HG03175 (cell line): ENCODE data around the gene CISH.

Experiments used
- ATAC-seq: cut with Tn5 transposase; IDR thresholded peaks from one replicate; pipeline ENCODE4 v1.9.1; 2021; ENCODE audit warnings: mild to moderate bottlenecking, moderate library complexity; ENCODE audit not compliant: unreplicated experiment

The CISH gene

GRCh38 chr3:50637945-50638344, 26.4 kb upstream of the CISH start:
- ATAC-seq = no peak

- ATAC-seq = no peak
Observed at GRCh38 chr3:50637011-50637410, 25.4 kb upstream of the CISH start.

DNA sequence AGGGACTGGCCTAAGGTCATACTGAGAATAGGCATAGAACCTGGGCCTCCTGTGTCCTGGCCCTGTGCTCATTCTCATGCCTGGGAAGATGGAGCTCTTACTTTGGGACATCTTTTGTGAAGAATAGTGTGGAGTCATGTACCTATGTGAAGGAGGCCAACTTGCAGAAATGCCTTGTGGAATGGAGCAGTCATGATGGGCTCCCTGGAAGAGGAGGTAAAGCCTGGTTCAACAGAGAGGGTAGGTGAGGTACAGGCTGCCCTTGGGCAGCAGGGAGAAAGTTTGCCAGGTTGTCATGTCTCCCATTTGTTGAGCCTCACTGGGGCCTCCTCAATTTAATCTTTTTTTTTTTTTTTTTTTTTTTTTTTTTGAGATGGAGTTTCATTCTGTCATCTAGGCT, 23.5 kb upstream of the CISH start:
- ATAC-seq = no peak

- ATAC-seq = no peak
Observed at GRCh38 chr3:50633230-50633790, 21.7 kb upstream of the CISH start.

- no peak for ATAC-seq
Observed at GRCh38 chr3:50632450-50632849, 20.9 kb upstream of the CISH start.

GRCh38 chr3:50630877-50631276, 19.3 kb upstream of the CISH start:
- no peak for ATAC-seq

DNA sequence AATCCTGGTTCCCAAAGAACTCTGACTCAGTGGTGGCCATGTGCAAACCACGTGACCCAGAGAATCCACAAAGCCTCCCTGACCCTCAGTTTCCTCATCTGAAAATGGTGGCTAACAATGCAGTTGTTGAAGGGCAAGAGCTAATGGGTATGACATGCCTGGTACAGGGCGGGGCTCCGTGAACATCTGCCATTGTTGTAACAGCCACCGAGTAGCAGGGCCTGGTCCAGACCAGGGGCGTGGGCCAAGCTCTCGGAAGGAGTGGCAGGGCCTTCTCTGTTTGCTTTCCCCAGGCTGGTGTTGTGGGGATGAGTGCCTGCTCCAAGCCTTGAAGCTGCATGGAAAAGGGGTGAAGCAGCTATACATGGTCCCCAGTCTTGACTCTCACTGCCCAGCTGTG, 18.8 kb upstream of the CISH start:
- no peak for ATAC-seq

DNA sequence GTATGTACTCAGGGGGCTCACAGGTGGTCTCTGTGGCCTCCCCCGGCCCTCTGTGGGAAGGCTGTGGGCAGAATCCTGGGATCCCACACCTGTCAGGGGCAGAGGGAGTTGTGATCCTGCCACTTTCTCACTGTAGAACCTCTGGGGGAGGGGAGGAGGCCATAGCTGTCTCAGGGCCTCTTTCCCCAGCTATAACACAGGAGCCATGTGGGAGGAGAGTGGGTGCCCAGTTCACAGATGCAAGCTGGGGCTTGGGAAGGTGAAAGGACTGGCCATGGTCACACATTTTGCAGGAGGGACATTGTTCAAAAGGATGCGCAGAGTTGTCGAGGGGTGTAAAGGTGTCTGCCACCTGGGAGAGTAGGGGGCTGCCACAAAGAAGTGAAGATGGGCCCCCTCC, 17.0 kb upstream of the CISH start:
- no peak for ATAC-seq

DNA sequence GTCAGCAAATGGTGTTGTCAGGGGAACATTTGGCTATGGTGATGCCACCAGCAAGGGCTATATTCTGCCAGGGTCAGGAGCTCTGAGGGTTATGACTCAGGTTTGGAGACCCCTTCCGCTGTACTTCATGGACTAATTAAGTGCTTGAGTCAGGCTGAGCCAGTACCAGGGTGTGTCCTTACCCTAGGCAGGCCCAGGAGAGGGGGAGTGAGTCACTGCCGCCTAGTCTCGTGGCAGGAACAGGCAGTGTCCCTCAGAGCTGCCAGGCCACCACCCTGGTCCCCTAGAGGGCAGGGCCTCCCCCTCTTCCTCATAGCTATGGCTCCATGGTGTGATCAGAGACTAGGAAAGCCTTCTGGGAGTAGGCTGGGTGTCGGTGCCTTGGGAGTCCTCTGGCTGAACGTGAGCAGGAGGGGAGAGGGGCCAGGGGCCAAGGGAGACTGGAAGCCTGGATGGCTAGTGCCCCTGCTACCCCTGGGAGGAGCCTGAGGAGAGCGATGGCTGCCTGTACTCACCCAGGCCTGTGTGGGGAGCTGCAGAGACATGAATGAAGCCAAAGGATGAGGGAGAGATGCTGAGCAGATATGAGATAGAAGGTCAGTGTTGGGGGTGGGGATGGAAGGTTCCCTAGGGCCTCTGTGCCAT, 16.0 kb upstream of the CISH start:
- no peak for ATAC-seq

- no peak for ATAC-seq
Observed at GRCh38 chr3:50626401-50626800, 14.8 kb upstream of the CISH start.

- no peak for ATAC-seq
Observed at GRCh38 chr3:50625231-50626182, 13.9 kb upstream of the CISH start.

- no peak for ATAC-seq
Observed at GRCh38 chr3:50624634-50625033, 13.1 kb upstream of the CISH start.

DNA sequence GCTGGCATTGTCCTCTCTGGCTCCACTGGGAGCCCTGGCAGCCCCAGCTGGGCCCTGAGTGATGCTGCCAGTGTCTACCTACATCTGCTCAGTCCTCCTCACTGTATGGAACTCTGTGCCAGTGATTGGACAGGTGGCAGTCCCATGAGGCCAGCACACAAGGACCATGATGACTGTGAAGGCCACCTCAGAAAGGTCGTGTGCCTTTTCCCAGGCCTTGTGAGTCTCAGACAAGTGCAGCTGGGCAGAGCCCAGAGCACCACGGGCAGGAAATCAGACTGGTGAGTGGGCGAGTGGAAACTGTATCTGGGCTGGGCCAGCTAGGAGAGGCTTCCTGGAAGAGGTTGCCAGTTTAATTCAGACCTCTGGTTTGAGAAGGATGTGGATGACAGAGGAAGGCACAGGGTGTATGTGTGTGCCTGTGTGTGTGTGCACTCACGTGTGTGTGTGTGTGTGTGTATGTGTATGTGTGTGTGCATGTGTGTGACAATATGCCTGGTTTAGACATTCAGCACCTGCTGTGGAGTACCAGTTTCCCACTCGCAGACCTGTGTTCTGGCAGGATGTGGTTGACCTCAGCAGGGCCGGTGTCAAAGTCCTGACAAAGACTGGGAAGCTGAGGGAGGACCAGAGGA, 12.4 kb upstream of the CISH start:
- peak; percentile 39 for ATAC-seq

- no peak for ATAC-seq
Observed at GRCh38 chr3:50622881-50623280, 11.3 kb upstream of the CISH start.

DNA sequence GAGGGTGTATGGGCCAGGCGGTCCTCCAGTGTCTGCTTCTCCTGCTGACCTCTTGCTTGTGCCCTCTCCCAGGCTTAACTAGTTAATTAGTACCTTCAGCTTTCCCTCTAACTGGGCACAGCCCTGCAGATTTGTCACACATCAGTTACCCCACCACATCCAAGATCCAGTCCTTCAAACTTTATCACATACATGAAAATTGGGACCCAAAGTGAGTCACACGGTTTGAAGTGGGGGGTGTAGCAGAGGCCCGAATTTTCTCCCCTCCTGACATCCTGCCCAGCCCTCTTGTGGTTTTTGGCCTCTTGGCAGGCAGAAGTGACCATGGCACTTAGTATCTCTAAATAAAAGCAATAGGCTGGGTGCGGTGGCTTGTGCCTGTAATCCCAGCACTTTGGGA, 9.2 kb upstream of the CISH start:
- no peak for ATAC-seq

DNA sequence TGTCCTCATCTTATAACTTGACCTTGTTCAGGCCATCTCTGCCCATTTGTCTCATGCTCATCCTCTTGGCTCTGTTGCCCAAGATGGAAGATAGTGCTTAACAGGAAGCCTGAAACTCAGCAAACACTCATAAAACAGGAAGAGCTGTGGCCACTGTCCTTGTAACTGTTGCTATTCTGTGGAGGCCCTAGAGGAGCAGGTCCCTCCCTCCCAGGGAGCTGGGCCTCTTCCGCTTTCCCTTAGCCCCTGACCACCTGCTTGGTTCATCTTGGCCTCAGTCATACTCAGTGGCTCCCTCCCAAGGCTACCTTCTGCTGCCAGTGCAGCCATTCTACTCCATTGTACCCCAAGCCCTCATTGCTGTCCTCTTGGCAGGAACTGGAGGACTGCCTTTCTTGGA, 8.8 kb upstream of the CISH start:
- no peak for ATAC-seq

- no peak for ATAC-seq
Observed at GRCh38 chr3:50617911-50618481, 6.4 kb upstream of the CISH start.

DNA sequence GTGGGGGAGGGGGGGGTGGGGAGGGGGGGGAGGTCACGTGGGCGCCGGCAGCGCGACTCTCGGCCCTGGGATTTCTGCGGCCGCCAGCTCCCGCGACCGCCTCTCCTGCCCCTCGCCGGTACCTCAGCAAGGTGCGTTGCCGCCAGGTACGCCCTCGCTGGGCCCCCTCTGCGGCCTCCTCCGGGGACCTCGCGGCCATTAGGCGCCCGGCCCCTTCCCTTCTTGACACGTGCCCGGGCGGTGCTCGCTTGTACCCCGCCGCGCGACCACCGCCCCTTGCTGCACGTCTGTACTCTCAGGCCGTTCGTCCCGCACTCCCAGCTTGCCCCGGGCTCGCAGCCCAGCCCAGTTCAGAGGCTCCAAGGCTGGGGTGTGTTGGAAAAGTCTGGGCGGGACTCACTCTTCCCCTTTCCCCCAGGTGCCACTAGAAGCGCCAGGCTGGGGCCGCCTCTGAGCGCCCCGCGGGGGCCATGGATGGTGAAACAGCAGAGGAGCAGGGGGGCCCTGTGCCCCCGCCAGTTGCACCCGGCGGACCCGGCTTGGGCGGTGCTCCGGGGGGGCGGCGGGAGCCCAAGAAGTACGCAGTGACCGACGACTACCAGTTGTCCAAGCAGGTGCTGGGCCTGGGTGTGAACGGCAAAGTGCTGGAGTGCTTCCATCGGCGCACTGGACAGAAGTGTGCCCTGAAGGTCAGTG, 5.7 kb upstream of the CISH start, which contains the start of gene MAPKAPK3:
Gene MAPKAPK3 (plus strand): TSS at position 56 of the 696 bp plus-strand sequence. CDS start 415 bp downstream, at position 471.
- ATAC-seq = peak; percentile 23

DNA sequence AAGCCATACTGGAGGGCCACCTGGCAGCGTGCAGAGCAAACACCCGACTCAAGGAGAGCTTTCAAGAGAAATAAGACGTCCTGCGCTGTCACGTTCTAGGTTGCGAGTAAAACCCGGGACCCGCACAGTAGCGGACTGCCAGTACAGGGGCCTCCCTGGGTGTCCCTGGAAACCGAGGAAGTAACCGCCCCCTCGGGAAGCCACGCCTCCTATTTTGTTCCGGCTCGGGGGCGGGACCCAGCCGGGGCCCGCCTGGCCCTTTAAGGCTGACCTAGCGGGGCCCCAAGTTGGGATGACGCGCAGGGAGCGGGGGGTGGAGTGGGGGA, 5.2 kb upstream of the CISH start:
- ATAC-seq = peak; percentile 68

DNA sequence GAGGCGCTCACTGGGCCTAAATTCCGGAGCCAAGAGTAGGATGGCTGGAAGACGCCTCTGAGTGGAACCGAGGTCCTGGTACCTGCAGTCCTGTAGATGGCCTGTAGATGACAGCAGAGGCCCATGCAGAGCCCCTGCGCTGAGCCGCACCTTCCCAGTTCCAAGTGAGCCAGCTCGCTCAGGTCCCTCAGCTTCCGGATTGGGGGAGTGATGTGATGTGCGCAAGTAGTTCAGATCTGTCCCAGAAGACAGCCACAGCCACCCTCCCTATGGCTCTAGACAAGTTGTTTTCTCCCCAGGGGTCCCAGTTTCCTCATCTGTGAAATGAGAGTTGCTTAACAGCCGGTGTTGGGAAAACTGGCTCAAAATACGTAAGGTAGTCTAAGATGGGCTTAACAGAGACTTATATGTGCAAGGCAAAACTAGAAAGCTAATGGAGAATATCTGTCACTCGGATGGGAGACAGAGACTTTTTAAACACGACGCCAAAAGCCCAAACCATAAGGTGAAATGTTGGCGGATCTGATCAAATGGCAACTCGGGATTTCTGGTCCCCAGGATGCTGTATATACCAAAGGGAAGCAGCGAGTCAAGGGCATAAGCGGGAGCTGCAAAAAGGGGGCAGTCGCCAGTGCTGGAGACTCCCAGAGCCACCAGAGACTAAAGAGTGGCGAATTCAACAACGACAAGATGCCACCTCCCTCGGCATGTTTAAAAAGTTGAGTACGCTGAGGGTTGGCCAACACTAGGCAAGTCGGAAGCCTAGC, 4.6 kb upstream of the CISH start:
- ATAC-seq = peak; percentile 32
